GM19193 (cell line): Measurements from ENCODE around the gene PRIMA1.

Experiments used
- POLR2A ChIP-seq: IDR thresholded peaks from 4 replicates; pipeline ENCODE4 v1.6.1; 2011; ENCODE audit not compliant: insufficient read depth, insufficient read length; ENCODE audit errors: extremely low read depth

PRIMA1 gene

DNA sequence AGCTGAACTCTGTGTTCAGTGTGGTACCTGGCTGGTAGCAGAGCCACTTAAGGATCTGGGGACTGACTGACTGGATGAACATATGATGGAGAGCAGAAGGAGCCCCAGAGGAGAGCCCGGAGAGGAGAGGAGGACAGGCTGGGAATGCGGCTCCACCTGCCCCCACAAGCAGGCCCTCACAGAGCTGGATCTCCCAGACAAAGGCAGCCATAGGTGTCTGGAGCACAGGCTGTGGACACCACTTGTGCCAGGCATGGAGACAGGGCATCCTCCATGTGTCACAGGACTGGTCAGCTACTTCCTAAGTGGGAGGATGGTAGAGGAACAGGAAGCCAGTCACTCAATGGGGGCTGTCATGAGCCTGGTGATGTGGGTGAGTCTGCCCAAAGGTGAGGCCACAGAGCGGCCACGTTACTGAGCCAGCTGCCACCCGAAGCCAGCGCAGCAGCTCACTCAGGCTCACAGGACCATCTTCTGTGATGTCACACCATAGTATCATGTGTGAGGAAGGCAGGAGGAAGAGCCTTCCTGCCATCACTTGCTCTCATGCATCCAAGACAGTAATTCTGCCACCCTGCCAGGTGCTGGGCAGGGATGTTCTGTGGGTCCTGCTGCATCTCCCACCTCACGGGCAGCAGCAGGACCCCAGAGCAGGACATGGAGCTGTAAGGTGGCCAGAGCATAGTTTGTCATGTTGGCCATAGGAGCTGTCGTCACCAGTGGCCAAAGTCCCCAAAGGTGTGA, 72.1 kb downstream of the PRIMA1 start:
- TF ChIP-seq POLR2A = no peak

DNA sequence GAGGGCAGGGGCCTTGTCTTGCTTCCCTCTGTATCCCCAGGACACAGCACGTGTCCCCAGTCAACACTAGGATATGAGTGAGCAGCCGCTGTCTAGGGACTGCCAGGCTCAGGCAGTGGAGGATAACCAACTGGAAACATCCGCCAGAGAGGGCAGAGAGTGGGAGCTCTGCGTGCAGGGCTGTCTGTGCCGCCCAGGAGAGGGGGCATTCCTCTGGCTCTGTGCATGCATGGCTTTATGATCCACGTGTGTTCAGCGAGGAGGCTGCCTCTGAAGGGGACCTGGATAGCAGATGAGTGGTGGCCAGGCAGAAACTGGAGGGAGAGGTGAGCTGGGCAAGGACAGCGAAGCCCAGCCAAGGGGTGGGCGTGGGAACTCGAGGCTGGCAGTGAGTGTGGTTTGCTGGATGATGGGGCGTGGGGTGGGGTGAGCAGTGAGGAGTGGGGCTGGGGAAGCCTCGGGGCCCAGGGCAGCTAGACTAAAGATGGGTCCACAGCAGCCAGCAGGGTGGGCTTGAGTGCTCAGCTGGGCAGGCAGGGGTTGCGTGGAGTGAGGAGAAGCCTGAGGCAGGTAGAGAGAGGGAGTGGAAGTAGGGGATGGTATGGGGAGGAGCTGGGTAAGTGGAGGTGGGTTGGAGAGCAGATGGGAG, 72.9 kb downstream of the PRIMA1 start:
- TF ChIP-seq POLR2A = no peak

DNA sequence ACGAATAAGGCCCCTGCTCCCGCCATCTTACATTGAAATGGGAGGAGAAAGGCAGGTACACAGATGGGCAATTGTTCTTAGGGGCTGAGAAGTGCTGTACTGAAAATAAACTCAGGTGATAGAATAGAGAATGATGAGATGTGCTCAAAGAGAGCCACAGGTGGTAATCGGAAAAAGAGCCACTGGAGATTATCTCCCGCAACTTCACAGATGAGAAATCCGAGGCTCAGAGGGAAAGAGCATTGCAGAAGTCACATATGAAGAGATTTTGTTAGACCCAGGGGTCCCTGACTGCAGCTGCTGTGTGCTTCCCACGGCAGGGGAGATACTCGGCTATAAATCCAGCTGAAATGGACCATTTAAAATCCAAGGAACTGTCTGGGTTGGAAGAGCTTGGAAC, 73.7 kb downstream of the PRIMA1 start:
- TF ChIP-seq POLR2A = no peak

DNA sequence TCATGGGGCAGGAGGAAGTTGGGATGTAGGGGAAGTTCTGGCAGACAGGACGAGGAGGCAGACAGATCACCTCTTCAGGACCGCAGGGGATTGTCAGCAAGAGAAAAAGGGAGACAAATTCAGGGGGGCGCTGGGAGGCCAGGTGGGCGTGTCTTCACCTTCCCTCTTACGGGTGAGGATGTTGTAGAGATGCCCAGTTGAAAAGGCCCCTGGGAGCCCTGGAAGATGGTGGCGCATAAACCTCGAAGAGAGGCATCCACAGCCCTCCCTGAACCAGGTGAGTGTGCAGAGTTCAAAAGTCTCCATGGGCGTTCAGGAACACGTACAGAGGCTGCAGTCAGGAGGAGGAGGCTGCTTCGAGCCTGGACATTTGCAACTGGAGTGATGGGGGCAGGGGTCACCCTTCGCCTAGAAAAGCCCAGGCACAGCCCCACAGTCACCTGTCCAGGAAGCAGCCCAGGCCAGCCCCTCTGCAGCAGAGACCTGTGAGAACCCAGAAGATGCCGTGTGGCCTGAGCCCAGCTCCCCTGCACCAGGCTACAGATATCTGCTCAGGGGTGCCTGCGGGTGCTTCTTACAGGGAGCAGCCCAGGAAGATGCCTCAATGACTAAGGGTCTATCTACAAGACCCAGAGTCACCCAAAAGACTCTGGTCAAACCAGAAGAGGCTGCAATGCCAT, 74.4 kb downstream of the PRIMA1 start:
- no peak for TF ChIP-seq POLR2A

DNA sequence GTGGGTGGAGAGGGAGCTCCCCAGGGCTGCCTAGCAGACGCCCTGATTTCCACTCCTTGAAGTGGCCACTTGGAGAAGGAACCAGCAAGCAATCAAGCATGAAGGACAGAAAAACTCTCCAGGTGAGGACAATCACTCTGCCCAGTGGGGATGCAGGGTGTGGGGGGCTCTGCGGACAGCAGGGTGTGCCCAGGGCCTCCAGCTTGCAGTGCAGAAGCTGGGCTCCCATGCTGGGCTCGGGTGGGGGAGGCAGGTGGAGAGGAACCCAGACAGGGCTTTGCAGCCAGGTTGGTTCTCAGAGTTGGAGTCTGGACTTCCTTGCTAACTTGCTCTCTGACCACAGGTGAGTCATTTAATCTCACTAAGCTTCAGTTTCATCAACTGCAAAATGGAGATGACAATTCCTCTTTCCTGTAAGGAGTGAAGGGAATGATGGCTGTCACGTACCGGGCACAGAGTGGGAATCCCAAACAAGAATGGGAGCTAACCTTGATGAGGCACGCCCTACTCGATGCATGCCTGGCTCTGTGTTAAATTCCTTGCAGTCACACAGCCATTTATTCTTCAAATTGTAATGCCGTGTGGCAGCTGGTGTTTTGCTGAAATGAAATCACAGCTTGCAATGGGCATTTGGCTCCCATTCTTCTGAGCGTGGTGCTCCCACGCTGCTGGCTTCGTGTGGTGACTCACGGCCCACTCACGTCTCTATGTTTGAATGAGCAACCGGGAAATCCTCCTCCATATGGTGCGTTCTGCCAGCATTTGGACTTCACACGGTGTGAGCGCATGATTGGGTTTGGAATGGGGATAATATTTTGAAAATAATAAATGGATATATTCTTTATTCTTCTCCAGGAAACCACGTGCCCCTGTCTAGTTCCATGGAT, 75.2 kb downstream of the PRIMA1 start:
- no peak for TF ChIP-seq POLR2A

DNA sequence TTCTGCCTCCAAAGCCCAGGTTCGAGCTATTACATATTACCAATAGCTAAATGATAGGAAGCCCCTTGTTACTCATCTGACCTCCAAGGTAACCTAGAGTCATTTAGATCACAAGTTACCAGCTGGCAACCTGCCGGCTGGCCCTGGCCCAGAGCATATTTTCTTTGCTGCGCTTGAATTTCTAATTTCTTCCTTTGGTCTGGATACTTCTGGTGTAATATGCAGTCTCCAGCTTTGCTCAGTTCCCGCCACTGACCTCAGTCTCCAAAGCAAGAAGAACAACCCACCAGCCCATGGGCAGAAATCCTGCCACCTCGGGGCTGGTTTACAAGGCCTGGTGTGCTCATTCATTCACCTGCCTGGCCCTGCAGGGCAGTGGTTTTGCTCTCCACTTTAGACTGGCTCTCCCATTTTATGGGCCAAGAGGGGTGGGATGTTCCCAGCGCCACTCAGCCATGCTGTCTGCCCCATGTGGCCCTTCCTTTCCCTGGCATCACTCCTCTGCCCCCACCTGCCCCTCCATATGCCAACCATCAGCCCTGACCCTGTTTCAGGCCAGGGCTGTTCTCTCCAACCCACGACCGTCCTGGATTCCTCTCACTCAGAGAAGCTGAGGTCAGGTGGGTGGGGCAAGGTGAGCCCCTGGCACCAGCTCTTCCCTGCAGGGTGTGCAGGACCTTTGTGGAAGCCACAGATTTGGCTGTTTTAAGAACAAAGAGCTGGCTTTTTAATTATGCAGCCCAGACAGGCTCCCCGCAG, 76.0 kb downstream of the PRIMA1 start:
- TF ChIP-seq POLR2A = no peak

DNA sequence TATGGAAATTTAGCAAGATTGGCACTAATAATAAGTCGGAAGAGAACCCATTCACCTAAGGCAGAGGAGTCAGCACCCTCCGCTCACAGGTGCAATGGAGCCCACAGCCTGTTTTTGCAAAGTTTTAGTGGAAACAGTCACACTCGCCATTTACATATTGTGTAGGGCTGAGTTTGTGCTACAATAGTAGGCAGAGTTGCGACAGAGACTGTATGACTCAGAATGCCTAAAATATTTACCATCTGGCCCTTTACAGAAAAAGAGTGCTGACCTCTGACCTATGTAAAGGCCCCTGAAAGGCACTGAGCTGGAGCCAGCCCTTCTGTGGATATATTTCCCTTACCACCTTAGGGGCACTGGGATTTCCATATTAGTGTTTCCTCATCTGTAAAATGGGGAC, 79.0 kb downstream of the PRIMA1 start:
- no peak for TF ChIP-seq POLR2A

DNA sequence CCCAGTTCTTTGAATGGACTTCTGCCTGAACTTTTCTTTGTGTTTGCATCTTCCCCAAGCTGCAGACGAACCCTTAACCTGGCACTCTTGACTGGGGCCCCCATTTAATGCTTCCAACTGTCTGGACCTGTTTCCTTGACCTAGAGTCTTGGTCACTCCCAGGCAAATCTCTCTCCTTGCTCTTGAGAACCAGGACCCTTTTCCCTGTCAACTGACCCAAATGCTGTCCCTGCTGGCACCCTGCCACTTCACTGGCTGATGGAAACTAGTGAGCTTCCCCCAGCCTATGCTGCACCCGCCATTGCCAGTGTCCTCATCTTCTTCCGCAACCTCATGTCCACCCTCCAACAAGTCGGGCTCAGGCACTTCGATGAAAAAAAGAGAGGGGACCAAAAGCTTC, 79.5 kb downstream of the PRIMA1 start:
- no peak for TF ChIP-seq POLR2A

DNA sequence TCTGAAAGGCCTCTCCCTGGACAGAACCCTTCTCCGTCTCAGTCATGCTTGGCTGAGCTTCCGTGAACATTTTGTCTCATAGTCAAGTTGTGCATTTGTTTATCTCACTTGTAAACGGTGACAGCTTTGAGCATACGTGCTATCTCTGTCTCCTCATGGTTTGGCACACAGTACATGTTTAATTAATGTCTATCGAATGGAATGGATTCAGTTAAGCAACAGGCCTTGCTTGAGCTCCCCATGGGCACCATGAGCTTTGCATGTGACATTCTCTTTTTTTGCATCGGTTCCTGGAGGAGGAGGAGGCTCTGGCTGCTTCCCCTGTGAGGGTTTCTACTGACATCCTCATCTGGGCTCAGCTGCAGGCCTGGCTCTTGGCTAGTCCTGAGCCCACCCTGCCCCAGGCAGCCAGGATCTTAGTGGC, 80.0 kb downstream of the PRIMA1 start:
- no peak for TF ChIP-seq POLR2A

DNA sequence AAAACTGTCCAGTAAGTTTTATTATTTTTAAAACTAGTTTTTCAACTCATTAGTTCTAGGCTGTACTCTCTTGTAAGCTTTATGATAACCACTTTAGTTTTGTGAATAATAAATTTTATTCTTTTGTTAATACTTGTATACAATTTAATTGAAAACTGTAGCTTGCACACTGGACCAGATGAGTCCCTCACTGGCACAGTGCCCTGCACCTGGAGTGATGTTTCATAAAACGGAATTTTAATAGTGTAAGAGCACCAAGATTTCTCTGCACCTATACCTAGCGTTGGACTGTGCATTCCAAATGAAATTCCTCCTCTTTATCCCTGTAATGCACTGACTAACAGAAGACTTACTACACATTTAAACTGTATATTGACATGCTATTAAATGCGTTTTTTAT, 80.8 kb downstream of the PRIMA1 start:
- TF ChIP-seq POLR2A = no peak

DNA sequence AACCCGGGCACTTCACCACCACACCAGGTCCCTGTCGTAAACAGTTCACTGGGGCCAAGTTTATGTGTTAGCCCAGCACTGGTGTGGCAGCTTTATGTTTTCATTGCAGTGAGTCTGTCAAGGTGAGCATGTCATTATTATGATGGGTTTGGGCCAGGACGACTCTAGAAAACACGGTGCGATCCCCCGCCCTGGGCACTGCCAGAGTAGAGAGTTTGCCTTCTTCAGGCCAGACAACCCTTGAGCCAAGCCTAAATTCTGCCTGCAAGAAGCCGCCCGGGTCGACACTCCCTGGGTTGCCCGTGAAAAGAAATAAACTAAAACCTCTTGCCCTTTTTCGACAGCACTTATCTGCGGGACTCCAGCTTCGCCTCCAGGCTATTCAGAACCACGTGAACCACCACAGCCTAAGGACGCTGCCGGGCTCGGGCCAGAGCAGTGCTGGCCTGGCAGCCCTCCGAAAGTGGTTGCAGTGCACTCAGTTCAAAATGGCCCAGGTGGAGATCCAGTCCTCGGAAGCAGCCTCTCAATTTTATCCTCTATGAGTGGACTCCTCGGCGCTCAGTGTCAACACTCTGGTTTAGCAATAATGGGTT, 81.8 kb downstream of the PRIMA1 start:
- no peak for TF ChIP-seq POLR2A

DNA sequence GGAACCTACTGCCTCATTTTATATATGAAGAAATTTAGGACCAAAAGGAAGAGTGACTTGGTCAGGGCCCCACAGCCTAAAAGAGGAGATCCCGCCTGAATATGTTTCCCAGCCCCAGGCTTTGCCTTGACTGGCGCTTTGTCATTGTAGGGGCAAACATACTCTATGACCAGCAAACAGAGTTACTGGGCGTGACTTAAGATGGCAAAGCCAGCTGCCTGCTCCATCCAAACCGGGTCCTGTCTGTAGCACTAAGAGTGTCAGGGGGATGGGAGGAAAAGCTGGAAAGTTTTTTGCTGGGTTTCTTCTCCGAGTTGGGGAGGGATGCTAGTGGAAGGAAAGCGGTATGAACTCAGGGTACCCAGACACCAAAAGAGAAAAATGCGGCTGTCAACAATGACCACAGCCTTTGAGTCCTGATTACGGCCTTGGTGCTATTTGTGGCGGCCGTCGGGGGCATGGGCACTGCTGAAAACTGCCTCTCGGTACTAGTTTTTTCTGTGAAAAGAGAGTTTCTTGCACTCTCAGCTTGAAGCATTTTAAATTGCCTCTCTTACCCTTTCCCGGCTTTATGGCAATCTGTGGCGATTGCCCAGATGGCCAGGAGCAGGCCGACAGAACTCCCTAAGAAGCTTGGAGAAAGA, 82.7 kb downstream of the PRIMA1 start:
- no peak for TF ChIP-seq POLR2A

DNA sequence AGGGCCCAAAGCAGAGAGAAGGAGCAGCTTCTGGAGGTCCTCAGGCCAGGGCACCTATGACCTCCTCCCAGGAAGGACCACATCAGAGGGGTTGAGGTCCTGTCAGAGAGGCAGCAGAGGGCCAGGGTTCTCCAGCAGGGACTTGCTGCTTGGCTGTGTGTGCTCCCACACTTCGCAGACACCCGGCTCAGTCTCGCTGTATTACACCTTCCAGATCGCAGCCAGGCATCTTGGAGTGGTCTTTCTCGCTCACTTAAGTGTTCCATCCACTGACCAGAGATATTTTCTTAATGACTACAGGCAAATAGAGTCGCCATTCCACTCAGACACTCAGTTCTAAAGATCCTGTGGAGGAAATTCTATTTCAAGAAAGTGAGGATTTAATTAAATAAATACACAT, 84.3 kb downstream of the PRIMA1 start:
- TF ChIP-seq POLR2A = no peak
